Central memory CD8-positive, alpha-beta T cell (primary cell): ENCODE results near the gene MBNL2.

Source experiments
- ATAC-seq: fragments of 150-1000 bp; cut with Tn5 transposase; replicated peaks from 2 replicates; pipeline ENCODE4 v1.10.0; 2022; ENCODE audit warnings: mild to moderate bottlenecking, moderate FRiP score, moderate number of reproducible peaks; ENCODE audit not compliant: poor library complexity, severe bottlenecking; ENCODE audit errors: extremely low read depth
- DNase-seq, 2 donors: peaks; one replicate each; pipeline ENCODE4 v3.0.0; 2021; ENCODE audit warnings: low spot score in 2 of 2
- H3K27ac Mint-ChIP-seq: one replicate; pipeline ENCODE4 v1.8.0; 2022; ENCODE audit warnings: low read depth, mild to moderate bottlenecking, moderate library complexity, mixed read lengths
- H3K27me3 Mint-ChIP-seq: one replicate; pipeline ENCODE4 v1.8.0; 2022; ENCODE audit warnings: mixed read lengths
- H3K36me3 Mint-ChIP-seq: one replicate; pipeline ENCODE4 v1.8.0; 2022; ENCODE audit warnings: mild to moderate bottlenecking, moderate library complexity, mixed read lengths; ENCODE audit not compliant: insufficient read depth
- H3K4me1 Mint-ChIP-seq: one replicate; pipeline ENCODE4 v1.8.0; 2022; ENCODE audit warnings: mixed read lengths
- H3K4me3 Mint-ChIP-seq: one replicate; pipeline ENCODE4 v1.8.0; 2022; ENCODE audit warnings: mild to moderate bottlenecking, moderate library complexity, mixed read lengths
- H3K9me3 Mint-ChIP-seq: one replicate; pipeline ENCODE4 v1.8.0; 2022; ENCODE audit warnings: mixed read lengths

The MBNL2 gene

GRCh38 chr13:97261254-97262005, 39.3 kb downstream of the MBNL2 start:
- H3K27me3 Mint-ChIP-seq, result no peaks in the 10 kb centered on the region
- peak overlapping the region; percentile 2 for H3K4me3 Mint-ChIP-seq
- H3K27ac Mint-ChIP-seq, result peak overlapping the region; percentile 46
- H3K36me3 Mint-ChIP-seq, result peaks cover 14% of the 10 kb centered on the region
- H3K4me1 Mint-ChIP-seq, result peaks cover 69% of the 10 kb centered on the region
- ATAC-seq, result peak; percentile 66
- no peaks in the 10 kb centered on the region for H3K9me3 Mint-ChIP-seq
- DNase-seq, result no peak

DNA sequence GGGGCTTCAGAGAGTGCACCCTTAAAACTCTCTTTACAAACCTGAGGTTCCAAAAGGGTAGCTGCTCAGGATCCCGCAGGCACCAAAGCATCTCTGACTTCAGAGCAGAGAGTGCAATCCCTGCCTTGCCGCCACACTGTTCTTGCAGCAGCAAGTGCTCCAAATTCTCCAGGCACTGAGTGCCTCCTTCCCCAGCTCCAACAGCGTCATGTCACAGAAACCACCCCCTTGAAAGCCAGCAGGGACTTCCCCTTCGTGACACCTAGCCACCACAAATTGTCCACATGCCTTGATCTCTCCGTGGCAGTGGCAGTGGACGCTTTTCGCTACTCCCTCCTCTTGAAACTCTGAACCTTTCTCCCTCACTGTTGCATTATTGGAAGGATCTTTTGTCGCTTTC, 39.9 kb downstream of the MBNL2 start:
- Mint-ChIP-seq H3K4me1 (peaks cover 63% of the 10 kb centered on the region), H3K27me3 (no peaks in the 10 kb centered on the region), H3K4me3 (peak overlapping the region; percentile 2), H3K36me3 (peaks cover 14% of the 10 kb centered on the region), H3K27ac (peak overlapping the region; percentile 46), H3K9me3 (no peaks in the 10 kb centered on the region)
- no peak for ATAC-seq
- no peak for DNase-seq

DNA sequence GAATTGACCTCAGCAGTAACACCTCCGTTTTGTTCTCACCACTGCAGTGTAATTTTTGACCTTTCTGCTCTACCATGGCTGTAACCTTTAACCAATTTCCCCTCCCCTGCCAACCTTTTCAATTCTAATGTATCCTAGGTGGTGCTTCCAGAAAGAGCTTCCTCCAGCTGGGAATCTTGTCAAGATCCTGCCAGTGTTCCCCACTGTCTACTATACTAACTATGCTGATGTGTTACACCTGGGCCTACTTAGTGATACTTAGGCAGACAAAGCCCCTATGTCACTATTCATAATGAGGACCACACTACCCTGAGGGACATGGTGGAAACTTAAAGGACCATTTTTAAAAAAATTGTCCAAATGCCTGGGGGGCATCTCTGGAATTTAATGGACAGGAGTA, 41.0 kb downstream of the MBNL2 start:
- DNase-seq (no peak), ATAC-seq (no peak)
- H3K4me3 Mint-ChIP-seq, result no peak overlapping the region
- peaks cover 14% of the 10 kb centered on the region for H3K36me3 Mint-ChIP-seq
- H3K27me3 Mint-ChIP-seq, result no peaks in the 10 kb centered on the region
- peaks cover 61% of the 10 kb centered on the region for H3K4me1 Mint-ChIP-seq
- H3K27ac Mint-ChIP-seq, result peak overlapping the region; percentile 46
- no peaks in the 10 kb centered on the region for H3K9me3 Mint-ChIP-seq

DNA sequence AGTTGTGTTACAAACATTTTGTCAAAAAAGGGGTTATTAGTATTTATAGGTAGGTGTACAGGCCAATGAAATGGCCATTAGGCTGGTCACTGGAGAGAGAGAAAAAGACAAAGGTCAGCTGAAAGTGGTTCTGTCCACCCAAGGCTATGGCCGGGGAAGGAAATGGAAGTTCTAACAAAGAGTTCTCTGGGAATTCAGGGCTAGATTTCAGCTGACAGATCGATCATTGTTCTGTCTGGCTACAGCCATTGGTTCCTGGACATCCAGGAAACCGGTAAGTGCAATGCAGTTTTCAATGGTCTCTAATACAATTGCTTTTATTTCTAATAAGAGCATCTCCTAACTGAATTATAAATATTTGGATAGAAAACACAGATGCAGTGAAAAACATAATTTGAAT, 42.5 kb downstream of the MBNL2 start:
- H3K9me3 Mint-ChIP-seq, result no peaks in the 10 kb centered on the region
- H3K27ac Mint-ChIP-seq, result no peak overlapping the region
- peaks cover 14% of the 10 kb centered on the region for H3K36me3 Mint-ChIP-seq
- peaks cover 60% of the 10 kb centered on the region for H3K4me1 Mint-ChIP-seq
- DNase-seq, result no peak
- no peak for ATAC-seq
- H3K4me3 Mint-ChIP-seq, result no peak overlapping the region
- no peaks in the 10 kb centered on the region for H3K27me3 Mint-ChIP-seq

GRCh38 chr13:97266332-97266731, 44.2 kb downstream of the MBNL2 start:
- H3K27ac Mint-ChIP-seq, result no peak overlapping the region
- H3K27me3 Mint-ChIP-seq, result no peaks in the 10 kb centered on the region
- peaks cover 53% of the 10 kb centered on the region for H3K4me1 Mint-ChIP-seq
- no peak overlapping the region for H3K4me3 Mint-ChIP-seq
- no peaks in the 10 kb centered on the region for H3K9me3 Mint-ChIP-seq
- peaks cover 9% of the 10 kb centered on the region for H3K36me3 Mint-ChIP-seq
- ATAC-seq, result no peak
- DNase-seq, result no peak

DNA sequence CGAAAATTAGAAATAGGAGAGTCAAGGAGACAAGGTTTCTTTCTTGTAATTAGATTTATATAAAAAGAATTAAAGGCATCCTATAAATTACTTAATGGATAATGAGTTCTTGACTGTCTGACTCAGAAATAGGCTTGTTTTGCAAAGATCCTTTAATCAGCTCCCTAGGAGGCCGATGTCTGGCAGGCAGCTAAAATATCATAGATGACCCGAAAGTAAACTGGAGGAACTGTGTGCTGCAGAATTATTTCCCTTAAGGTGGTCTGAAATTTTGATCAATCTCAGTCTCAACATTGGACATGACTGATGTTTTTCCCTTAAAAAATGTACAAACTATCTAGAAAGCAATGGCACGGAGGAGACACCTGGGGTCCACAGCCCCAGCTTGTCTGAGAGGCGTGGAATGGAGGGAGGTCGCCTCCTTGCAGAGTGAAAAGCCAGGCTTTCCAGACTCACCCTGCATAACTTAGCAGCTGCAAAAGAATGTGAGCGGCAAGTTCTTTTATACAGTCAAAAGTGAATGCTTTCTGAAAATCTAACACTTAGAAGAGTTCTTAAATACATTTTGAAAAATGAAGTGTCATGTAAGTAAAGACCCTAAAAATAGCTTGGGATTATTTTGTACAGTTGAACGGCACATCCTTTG, 44.8 kb downstream of the MBNL2 start:
- no peaks in the 10 kb centered on the region for H3K9me3 Mint-ChIP-seq
- ATAC-seq, result no peak
- H3K4me1 Mint-ChIP-seq, result peaks cover 53% of the 10 kb centered on the region
- DNase-seq, result no peak
- H3K27me3 Mint-ChIP-seq, result no peaks in the 10 kb centered on the region
- peaks cover 9% of the 10 kb centered on the region for H3K36me3 Mint-ChIP-seq
- H3K4me3 Mint-ChIP-seq, result no peak overlapping the region
- no peak overlapping the region for H3K27ac Mint-ChIP-seq

DNA sequence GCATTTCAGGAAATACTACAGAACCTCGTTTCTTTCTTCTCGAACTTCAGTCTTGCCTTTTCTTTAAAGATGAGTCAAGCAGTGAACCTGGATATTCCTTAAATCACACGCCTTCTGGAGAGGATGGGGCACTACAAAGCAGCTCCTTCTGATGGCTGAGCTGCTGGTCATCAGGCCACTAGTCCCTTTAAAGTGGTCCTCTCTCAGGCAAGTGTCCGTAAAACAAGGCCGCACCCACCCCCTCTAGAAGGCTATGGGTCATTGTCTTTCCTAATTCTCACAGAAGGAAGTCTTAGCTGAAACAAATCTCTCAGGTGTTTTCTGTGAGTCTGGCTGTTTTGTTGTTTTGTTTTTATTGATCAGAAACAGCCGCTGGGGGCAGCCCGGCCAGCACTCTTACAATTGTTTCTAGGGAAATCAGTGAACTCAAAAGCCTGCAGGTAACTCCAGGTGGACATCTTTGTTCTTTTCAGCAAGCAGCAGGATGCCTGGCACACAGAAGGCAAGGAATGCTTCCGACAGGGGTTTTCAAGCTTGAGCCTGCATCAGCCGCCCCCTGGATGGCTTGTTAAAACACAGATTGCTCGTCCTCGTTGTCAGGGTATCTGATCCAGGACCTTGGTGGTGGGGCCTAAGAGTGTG, 45.4 kb downstream of the MBNL2 start:
- no peaks in the 10 kb centered on the region for H3K27me3 Mint-ChIP-seq
- ATAC-seq, result no peak
- no peak overlapping the region for H3K4me3 Mint-ChIP-seq
- peaks cover 52% of the 10 kb centered on the region for H3K4me1 Mint-ChIP-seq
- H3K36me3 Mint-ChIP-seq, result peaks cover 7% of the 10 kb centered on the region
- no peak overlapping the region for H3K27ac Mint-ChIP-seq
- H3K9me3 Mint-ChIP-seq, result no peaks in the 10 kb centered on the region
- no peak for DNase-seq

DNA sequence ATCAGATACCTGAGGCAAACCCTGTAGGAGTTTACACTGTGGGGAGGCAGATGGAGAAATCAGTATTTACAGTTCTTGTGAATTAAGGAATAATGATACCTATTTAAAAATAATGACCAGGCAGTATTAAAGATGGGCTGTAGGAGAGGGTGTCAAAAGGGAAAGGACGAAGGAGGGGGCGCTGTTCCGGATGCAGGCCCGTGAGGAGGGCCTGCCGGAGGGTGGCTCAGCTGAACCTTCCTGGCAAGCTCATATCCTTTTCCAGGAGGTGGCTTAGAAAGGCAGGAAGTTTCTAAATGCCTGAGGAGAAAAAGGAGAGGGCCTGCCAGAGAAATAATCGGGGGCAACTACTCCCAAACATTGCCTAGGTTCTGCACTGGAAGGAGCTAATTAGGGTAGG, 46.6 kb downstream of the MBNL2 start:
- DNase-seq, result no peak
- peaks cover 7% of the 10 kb centered on the region for H3K36me3 Mint-ChIP-seq
- H3K9me3 Mint-ChIP-seq, result no peaks in the 10 kb centered on the region
- H3K27ac Mint-ChIP-seq, result peak overlapping the region; percentile 23
- H3K4me1 Mint-ChIP-seq, result peaks cover 46% of the 10 kb centered on the region
- H3K4me3 Mint-ChIP-seq, result no peak overlapping the region
- ATAC-seq, result no peak
- H3K27me3 Mint-ChIP-seq, result no peaks in the 10 kb centered on the region

DNA sequence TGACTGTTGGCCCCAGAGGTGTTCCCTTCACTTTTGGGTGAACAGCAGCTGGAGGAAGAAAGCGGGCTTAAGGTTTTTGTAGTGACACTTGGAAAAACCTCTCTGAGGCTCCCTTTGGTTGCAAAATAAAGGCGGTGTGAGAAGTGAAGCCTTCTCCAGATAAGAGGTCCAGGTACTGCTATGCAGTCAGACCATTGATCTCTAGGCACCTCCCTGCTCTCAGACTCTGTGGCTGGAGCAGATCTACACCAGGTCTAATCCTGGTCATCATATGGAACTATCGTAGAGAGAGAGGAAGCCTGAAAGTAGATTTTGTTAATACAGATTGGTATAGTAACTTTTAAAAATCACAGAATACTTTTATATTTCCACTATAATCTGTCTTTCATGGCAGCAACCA, 47.5 kb downstream of the MBNL2 start:
- H3K36me3 Mint-ChIP-seq, result peaks cover 4% of the 10 kb centered on the region
- DNase-seq (no peak), ATAC-seq (no peak)
- peaks cover 43% of the 10 kb centered on the region for H3K4me1 Mint-ChIP-seq
- no peak overlapping the region for H3K4me3 Mint-ChIP-seq
- H3K27ac Mint-ChIP-seq, result peak overlapping the region; percentile 23
- no peaks in the 10 kb centered on the region for H3K27me3 Mint-ChIP-seq
- H3K9me3 Mint-ChIP-seq, result no peaks in the 10 kb centered on the region

DNA sequence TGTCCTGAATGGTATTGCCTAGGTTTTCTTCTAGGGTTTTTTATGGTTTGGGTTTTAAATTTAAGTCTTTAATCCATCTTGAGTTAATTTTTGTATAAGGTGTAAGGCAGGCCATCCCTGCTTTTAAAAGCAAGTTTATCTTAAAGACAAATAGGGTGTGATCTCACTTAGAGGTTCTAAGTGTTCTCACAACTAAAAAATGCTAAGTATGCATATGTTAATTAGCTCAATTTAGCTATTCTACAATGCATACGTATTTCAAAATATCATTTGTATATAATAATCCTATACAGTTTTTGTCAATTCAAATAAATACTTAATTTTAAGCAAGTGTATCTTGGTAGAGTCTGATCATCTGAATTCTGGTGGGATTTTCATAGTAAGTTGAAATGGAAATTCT, 50.4 kb downstream of the MBNL2 start:
- no peak for ATAC-seq
- H3K4me3 Mint-ChIP-seq, result no peak overlapping the region
- DNase-seq, result no peak
- no peak overlapping the region for H3K27ac Mint-ChIP-seq
- H3K4me1 Mint-ChIP-seq, result peaks cover 61% of the 10 kb centered on the region
- H3K9me3 Mint-ChIP-seq, result no peaks in the 10 kb centered on the region
- H3K36me3 Mint-ChIP-seq, result peaks cover 13% of the 10 kb centered on the region
- H3K27me3 Mint-ChIP-seq, result no peaks in the 10 kb centered on the region

DNA sequence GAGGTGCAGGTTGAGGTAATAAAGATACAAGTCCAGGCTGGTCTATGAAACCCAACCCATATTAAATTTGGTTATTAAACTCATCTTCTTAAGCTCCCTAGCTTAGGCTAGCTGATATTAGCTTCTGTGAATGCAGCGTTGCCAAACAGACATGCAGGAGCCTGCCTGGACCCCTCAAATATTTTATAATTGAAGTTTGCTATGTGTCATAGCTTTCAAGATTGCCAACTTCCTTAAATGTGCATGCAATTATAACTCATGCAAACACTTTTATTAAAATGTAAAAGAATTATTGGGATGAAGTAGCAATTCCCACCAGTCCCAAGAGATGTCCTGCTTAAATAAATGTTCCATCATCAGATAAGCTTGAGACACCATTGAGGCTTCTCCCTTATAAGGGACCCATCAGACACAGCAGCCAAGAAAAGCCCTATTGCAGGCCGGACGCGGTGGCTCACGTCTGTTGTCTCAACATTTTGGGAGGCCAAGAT, 51.3 kb downstream of the MBNL2 start:
- DNase-seq (no peak), ATAC-seq (no peak)
- H3K27me3 Mint-ChIP-seq, result no peaks in the 10 kb centered on the region
- no peak overlapping the region for H3K27ac Mint-ChIP-seq
- H3K4me1 Mint-ChIP-seq, result peaks cover 53% of the 10 kb centered on the region
- H3K36me3 Mint-ChIP-seq, result peaks cover 17% of the 10 kb centered on the region
- no peak overlapping the region for H3K4me3 Mint-ChIP-seq
- H3K9me3 Mint-ChIP-seq, result no peaks in the 10 kb centered on the region

DNA sequence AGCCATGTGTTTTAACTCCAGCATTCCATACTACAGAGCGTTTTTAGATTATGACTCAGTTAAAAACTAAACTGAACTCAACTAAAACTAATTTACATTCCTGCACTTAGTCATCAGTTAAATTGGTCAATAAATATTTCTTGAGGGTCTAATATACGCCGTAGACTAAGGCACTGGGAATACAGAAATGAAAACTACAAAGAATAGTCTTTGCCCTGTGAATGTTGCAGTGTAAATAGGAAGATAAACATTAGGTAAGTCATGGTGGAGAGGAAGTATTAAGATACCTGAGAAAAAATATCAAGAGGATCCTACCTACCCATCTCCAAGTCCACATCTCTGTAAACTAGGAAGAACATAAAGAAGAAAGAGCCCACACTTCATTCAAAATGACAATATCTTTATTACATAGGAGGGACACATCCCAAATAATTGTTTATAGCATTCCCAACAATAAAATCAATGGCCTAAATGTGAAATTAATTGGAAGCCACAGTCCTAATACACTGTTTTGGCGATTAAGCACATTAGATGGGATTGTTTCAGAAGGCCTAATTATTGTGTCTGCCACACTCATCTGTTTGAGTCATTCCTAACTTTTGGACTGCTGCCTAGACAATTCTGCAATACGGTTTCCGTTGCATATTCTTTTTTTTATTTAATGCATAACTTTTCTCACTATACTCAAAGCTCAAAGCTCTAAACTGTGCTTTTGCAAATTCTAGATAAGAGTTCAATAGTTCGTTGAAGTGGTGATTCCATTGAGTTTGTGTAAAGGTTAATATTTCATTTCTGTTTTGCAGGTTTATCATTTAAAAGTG, 52.9 kb downstream of the MBNL2 start:
- DNase-seq (no peak), ATAC-seq (no peak)
- H3K4me3 Mint-ChIP-seq, result no peak overlapping the region
- no peaks in the 10 kb centered on the region for H3K27me3 Mint-ChIP-seq
- peaks cover 46% of the 10 kb centered on the region for H3K4me1 Mint-ChIP-seq
- H3K9me3 Mint-ChIP-seq, result no peaks in the 10 kb centered on the region
- peaks cover 17% of the 10 kb centered on the region for H3K36me3 Mint-ChIP-seq
- no peak overlapping the region for H3K27ac Mint-ChIP-seq
